Measurements from ENCODE around the gene PARVB.
"Not testable (repeated sequence)": the region's sequence is repeated elsewhere in the genome, so short reads cannot be mapped to it uniquely, and the experiment has no call there.

PARVB gene

GRCh38 chr22:43999378-43999777 lies 24.7 kb upstream of the PARVB start:
- no peak for DNase-seq

DNA sequence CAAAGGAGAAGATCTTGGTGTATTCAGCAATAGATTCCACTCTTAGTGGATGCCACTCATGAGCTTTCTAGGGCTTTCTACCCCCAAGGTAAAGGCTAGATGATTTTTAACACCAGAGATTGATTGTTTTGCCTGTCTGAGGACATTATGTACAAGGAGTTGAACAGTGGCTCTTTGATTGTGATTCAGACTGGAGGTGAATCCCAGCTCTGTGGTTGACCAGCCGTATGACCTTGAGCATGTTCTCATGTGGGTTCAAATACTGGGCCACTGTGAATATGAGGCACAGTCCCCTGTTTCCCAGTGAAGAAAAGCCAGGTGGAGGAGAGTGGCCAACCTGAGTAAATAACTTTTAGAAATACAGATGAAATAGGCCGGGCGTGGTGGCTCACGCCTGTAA lies 24.0 kb upstream of the PARVB start:
- no peak for DNase-seq

DNA sequence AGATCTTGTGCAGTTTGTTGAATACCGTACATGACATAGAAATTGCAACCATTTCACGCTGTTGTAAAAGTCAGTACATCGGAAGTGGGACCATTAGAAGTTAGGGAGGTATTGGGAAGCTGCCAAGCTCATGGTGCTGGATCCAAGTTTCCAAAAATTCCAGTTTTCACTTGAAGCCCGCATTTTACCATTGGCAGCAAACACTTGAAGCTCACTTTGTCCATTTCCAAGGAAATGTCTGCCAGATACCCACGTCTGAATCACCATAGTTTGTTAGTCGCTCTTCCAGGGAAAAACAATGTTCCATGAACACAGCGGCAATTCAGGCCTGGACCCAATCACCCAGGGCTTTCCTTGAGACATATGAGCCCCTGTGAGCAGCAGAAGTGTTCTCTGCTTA lies 22.6 kb upstream of the PARVB start:
- DNase-seq = no peak

- DNase-seq = no peak
Measured at GRCh38 chr22:44002324-44002723, 21.8 kb upstream of the PARVB start.

DNA sequence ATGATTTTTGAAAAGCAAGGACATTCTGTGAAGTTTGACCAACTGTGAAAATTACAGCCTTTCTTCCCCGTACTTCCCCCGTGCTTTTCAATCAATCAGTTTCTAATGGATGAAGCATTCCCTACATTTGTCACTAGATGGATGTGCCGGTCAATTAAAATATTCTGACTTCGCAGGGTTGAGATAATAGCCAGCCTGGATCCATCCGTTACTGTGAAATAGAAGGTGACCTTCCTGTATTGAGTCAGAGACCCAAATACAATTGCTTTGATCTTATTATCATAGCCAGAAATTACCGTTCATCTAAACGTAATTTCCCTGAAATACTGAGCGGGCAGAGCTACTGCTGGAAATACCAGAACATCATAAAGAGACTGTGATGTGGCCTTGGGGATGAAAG lies 21.1 kb upstream of the PARVB start:
- no peak for DNase-seq

DNA sequence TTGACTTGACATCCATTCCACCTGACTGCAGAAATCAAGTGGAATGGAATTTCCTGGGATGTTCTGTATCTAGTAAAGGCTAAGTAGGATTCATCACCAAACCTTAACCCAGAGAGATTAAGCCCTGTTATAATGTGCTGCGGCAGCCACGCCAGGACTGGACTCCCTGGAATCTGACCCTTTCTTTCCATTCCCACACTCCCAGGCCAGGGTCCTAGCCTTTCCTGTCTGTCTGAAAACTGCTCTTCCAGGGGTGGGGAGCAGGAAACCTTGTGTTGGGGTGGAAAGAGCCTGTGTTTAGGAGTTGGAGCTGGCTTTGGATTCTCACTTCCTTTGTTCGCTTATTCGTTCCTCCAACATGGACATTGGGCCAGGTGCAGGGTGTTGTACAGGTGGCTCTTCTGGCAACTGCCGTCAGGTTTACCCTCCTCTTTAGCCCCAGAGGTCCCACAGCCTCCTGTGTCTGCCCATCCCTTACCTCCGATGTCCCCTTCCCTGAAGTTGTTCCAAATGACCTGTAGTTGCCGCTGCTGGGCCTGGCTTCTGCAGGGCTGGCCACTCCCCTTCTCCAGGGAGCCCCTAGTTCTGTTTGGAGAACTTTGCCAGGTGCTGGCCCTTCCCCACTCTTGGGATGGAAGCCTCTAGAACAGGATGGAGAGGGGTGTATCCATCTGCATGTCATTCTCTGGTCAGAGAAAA lies 20.5 kb upstream of the PARVB start:
- DNase-seq = no peak

- no peak for DNase-seq
Measured at GRCh38 chr22:44004104-44004460, 20.0 kb upstream of the PARVB start.

GRCh38 chr22:44005524-44005923 lies 18.6 kb upstream of the PARVB start:
- no peak for DNase-seq

- DNase-seq = no peak
Measured at GRCh38 chr22:44012162-44012561, 11.9 kb upstream of the PARVB start.

GRCh38 chr22:44012591-44012990 lies 11.5 kb upstream of the PARVB start:
- no peak for DNase-seq

DNA sequence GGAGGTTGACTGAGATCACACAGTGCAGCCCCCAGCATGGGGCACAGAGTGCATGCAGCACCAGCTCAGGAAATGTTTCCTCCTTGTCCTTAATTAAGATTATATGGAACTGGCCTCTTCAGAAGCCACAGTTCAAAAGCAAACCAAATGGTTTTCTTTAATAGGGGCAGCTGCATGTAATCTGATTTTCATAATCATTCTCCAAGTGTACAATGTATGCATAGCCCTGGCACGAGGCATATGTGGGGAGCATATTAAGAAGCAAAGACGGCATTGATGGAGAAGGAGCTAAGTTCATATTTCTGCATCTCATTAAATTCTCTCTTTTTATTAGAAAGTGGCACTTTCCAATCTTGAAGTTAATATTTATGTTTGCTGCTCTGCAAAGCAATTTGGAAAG lies 9.9 kb upstream of the PARVB start:
- DNase-seq = no peak

DNA sequence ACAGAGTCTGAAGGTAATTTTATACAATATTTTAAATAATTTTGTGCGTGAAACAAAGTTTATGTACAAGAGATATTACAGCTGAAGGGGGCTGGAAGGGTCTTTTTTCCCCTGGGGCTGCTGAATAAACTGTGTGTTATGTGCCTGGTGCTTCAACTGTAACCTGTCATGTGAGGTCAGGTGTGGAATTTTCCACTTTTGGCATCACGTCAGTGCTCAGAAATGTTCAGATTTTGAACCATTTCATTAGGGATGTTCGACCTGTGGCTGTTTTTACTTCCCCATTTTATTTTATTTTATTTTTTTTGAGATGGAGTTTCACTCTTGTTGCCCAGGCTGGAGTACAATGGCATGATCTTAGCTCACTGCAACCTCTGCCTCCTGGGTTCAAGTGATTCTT lies 7.5 kb upstream of the PARVB start:
- not testable (repeated sequence) for DNase-seq

- no peak for DNase-seq
Measured at GRCh38 chr22:44018594-44018993, 5.5 kb upstream of the PARVB start.

DNA sequence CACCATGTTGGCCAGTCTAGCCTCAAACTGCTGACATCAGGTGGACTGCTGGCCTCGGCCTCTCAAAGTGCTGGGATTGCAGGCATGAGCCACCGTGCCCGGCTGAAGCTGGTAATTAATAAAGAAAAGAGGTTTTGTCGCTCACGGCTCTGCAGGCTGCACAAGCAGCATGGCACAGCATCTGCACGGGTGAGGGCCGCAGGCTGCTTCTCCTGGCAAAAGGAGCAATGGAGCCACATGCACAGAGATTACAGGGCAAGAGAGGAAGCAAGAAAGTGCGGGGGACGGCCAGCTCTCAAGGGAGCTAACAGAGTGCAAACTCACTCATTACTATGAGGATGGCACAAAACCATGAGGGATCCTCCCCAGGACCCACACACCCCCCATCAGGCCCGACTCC lies 4.7 kb upstream of the PARVB start:
- no peak for DNase-seq

DNA sequence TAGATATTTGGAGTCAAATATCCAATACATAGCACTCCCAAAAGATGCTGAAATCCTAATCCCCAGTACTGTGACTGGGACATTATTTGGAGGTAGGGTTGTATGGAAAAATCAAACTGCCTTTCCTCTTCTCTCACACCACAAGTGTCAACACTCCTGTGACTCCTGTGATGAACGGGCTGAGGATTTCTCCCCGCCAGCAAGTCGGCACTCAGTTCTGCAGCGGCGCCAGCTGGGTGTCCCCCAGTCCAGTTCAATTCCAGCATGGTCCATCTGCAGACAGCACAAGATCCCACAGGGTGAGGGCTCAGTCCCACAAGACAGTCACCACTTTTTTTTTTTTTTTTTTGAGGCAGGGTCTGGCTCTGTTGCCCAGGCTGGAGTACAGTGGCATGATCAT lies 4.3 kb upstream of the PARVB start:
- DNase-seq = no peak

DNA sequence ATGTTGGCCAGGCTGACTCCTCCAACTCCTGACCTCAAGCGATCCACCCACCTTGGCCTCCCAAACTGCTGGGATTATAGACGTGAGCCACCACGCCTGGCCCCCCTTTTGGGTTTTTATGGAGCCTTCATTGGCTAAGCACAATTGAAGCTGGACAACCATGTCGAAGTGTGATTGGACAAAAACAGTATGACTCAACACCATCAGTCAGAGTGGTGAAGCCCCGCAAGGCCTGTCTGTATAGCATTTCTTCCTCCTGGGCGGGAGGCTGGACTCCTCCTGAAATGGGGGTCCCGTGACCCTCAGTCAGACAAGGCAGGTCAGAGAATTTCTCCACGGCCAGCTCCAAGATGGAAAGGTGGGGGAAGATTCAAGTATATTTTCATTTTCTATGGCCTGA lies 3.1 kb upstream of the PARVB start:
- DNase-seq = no peak

DNA sequence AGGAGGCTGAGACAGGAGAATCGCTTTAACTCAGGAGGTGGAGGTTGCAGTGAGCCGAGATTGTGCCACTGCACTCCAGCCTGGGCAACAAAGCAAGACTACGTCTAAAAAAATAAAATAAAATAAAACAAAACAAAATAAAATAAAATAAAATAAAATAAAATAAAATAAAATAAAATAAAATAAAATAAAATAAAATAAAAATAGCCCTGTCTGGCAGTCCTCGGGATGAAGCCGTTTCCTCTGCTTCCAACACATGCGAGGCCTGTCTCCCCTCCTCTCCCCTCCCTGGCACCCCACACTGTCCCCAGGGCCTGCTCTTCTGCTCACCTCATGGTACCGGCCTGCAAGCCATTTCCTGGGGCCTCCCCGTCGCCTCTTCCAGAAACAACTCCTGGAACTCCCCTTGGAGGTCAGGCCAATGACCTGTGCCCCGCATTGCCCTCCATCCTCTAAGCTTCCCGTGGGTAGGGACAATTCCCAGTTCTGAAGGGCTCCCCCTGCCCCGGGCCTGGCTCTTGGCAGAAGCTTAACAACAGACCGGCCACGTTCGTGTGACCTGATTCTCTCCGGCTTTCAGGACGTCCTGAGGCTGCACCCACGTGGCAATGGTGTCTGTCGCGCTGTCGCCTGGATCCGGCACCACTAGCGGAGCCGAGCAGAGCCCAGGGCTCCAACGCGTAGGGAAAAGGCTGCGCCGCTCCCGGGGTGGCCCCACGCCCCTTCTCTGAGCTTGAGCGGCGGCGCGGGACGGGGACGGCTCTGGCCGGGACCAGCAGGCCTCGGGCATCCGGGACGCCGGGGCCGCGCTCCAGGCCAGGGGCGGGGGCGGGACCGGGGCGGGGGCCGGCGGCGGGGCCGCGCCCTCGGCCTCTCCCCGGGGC lies 456 bp upstream of the PARVB start:
- DNase-seq = no peak

- DNase-seq = no peak
Measured at GRCh38 chr22:44025171-44026065, 1.3 kb downstream of the PARVB start.

DNA sequence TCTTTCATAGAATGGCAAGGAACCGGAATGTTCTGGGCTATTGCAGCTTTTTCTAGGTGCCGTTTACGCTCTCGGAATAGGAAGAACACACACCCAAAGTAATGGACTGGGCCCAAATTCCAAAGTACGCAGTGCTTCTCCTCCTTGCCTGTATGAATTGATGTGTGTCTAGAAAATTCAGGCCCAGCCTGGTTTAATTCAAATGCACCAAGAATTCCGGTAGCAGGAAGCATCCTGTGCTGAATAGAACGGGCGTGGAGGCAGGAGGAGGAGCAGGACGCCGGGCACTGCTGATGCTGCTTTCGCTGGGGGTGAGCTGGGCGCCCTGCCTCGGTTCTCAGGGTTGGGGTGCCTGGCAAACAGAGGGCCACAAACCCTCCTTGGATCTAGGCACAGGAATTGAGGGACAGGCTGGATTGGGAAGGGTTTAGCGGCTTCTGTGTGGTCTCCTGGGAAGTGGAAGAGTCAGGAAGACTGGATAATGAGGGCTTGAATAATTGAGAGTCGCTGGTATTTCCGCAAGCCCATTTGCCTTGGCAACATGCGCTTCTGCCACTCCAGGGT lies 2.0 kb downstream of the PARVB start:
- DNase-seq = no peak

DNA sequence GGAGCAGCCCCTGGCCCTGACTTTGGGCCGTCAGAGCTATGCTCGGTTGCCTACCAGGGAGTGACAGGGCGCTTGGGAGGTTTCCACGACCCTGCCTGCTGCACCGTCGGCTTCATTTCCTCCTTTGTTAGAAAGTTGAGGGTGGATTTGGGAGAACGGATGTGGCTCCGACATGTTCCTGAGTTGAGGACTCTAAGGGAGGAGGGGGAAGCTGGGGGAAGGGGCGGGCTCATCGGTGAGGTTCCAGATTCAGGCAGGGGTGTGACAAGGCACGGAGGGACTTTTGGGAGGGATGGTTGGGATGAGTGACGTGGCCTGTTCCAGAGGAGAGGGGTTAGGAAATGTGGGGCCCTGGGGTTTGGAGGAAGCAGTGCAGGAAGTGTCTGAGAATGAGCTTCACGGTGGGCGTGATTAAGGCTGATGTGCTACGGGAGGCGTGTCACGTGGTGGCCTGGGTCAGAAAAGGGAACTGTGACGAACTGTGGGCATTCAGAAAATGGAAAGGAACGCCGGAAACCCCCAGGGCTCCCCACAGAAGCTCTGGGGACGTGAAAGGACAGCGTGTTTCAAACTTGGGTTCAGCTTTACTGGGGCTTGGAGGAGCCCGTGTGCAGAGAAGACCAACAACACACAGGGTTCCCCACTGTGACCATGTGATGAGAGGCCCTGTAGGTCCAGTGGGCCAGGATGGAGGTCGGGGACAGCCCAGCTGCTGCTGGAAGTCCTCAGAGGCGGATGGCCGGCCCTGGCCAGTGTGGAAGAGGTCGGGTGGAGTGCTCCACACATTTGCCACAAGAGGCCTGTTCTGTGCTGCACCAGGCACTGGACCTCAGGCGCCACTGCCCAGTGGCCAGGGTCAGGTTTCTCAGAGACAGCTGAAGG lies 2.8 kb downstream of the PARVB start:
- no peak for DNase-seq

- no peak for DNase-seq
Measured at GRCh38 chr22:44028091-44028490, 4.0 kb downstream of the PARVB start.

- no peak for DNase-seq
Measured at GRCh38 chr22:44029069-44029468, 5.0 kb downstream of the PARVB start.
